K562 (cell line): Measurements from ENCODE around the gene NDUFV2. TPM values are rescaled to one million over a fixed set of nuclear protein-coding genes. Genes with fewer than 3 reads are reported as not detected.

Experiments
- ADNP ChIP-seq: fragments of 200-800 bp; sonication (Bioruptor generic); IDR thresholded peaks from 2 replicates; pipeline ENCODE4 v1.6.1; 2016; ENCODE audit warnings: missing genetic modification characterization, missing compliant biosample characterization
- MBD1 ChIP-seq: fragments of 250-450 bp; sonication (Bioruptor Pico); IDR thresholded peaks from 2 replicates; pipeline ENCODE4 v1.8.0; 2022; ENCODE audit warnings: inconsistent platforms
- MITF ChIP-seq: IDR thresholded peaks from 2 replicates; pipeline ENCODE4 v1.6.1; 2014; ENCODE audit warnings: antibody characterized with exemption
- PHB2 ChIP-seq: fragments of 450-650 bp; IDR thresholded peaks from 2 replicates; pipeline ENCODE4 v1.6.1; 2017; ENCODE audit warnings: low read depth
- POLR3G ChIP-seq: IDR thresholded peaks from 2 replicates; pipeline ENCODE4 v1.6.1; 2011; ENCODE audit not compliant: insufficient read length, insufficient replicate concordance; ENCODE audit errors: extremely low read depth
- ZNF133 ChIP-seq: fragments of 250-450 bp; sonication (Bioruptor Pico); IDR thresholded peaks from 2 replicates; pipeline ENCODE4 v1.4.0; 2020; ENCODE audit warnings: mild to moderate bottlenecking
- ZNF146 ChIP-seq: IDR thresholded peaks from one replicate; pipeline ENCODE4 v1.6.1; 2018; ENCODE audit warnings: missing compliant biosample characterization; ENCODE audit not compliant: unreplicated experiment
- ZNF263 ChIP-seq: sonication (generic); formaldehyde crosslinking; IDR thresholded peaks from 2 replicates; pipeline ENCODE4 v1.8.0; 2022; ENCODE audit warnings: mild to moderate bottlenecking, missing genetic modification reagents, borderline replicate concordance
- ZNF445 ChIP-seq: fragments of 250-450 bp; sonication (Bioruptor Pico); IDR thresholded peaks from 2 replicates; pipeline ENCODE4 v1.4.0; 2020; ENCODE audit warnings: low read depth, mild to moderate bottlenecking, moderate library complexity
- ZNF644 ChIP-seq: fragments of 200-800 bp; sonication (Bioruptor generic); IDR thresholded peaks from 2 replicates; pipeline ENCODE4 v1.6.1; 2016; ENCODE audit warnings: low read depth, missing genetic modification characterization, missing compliant biosample characterization
- polyA plus RNA-seq, 8 experiments: library from polyadenylated mRNA; depleted of rRNA in 4 of 8; stranded (reverse) in 5 of 8; unstranded in 3 of 8; fragments of >200 nt; fragmentation: Nextera tagmentation in 2 of 8; fragmentation: Illumina TruSeq in 1 of 8; extraction: Ambion mirVana in 2 of 8; extraction: Trizol in 1 of 8; gene quantifications; 2 replicates each; pipeline versions ENCODE4 v1.2.1 to v1.2.3, GENCODE V29; 2011 to 2014; ENCODE audit warnings: inconsistent platforms in 1 of 8, missing spikeins in 1 of 8
- total RNA-seq, 7 experiments: library from RNA; depleted of rRNA in 6 of 7; stranded (reverse); fragments of >200 nt in 6 of 7; fragmentation: Illumina TruSeq in 2 of 7; extraction: Trizol in 2 of 7; gene quantifications; 2 replicates each; pipeline versions ENCODE4 v1.2.1 to v1.2.3, GENCODE V29; 2011 to 2021; ENCODE audit warnings: low replicate concordance in 1 of 7
- TF ChIP-seq, protein P1 (sequence below): fragments of 450-650 bp; IDR thresholded peaks from 2 replicates; pipeline ENCODE4 v1.6.1; 2016; ENCODE audit warnings: mild to moderate bottlenecking, moderate library complexity

The NDUFV2 gene
- total and polyA plus RNA-seq, 9 of the 15 experiments (the other 6 are each of a cell fraction or from before 2014, with no cell fraction given) = 213 to 550 (median 384) TPM

GRCh38 chr18:9137168-9138066 is 34.9 kb downstream of the NDUFV2 start (continued):
- TF ChIP-seq, protein P1, sequence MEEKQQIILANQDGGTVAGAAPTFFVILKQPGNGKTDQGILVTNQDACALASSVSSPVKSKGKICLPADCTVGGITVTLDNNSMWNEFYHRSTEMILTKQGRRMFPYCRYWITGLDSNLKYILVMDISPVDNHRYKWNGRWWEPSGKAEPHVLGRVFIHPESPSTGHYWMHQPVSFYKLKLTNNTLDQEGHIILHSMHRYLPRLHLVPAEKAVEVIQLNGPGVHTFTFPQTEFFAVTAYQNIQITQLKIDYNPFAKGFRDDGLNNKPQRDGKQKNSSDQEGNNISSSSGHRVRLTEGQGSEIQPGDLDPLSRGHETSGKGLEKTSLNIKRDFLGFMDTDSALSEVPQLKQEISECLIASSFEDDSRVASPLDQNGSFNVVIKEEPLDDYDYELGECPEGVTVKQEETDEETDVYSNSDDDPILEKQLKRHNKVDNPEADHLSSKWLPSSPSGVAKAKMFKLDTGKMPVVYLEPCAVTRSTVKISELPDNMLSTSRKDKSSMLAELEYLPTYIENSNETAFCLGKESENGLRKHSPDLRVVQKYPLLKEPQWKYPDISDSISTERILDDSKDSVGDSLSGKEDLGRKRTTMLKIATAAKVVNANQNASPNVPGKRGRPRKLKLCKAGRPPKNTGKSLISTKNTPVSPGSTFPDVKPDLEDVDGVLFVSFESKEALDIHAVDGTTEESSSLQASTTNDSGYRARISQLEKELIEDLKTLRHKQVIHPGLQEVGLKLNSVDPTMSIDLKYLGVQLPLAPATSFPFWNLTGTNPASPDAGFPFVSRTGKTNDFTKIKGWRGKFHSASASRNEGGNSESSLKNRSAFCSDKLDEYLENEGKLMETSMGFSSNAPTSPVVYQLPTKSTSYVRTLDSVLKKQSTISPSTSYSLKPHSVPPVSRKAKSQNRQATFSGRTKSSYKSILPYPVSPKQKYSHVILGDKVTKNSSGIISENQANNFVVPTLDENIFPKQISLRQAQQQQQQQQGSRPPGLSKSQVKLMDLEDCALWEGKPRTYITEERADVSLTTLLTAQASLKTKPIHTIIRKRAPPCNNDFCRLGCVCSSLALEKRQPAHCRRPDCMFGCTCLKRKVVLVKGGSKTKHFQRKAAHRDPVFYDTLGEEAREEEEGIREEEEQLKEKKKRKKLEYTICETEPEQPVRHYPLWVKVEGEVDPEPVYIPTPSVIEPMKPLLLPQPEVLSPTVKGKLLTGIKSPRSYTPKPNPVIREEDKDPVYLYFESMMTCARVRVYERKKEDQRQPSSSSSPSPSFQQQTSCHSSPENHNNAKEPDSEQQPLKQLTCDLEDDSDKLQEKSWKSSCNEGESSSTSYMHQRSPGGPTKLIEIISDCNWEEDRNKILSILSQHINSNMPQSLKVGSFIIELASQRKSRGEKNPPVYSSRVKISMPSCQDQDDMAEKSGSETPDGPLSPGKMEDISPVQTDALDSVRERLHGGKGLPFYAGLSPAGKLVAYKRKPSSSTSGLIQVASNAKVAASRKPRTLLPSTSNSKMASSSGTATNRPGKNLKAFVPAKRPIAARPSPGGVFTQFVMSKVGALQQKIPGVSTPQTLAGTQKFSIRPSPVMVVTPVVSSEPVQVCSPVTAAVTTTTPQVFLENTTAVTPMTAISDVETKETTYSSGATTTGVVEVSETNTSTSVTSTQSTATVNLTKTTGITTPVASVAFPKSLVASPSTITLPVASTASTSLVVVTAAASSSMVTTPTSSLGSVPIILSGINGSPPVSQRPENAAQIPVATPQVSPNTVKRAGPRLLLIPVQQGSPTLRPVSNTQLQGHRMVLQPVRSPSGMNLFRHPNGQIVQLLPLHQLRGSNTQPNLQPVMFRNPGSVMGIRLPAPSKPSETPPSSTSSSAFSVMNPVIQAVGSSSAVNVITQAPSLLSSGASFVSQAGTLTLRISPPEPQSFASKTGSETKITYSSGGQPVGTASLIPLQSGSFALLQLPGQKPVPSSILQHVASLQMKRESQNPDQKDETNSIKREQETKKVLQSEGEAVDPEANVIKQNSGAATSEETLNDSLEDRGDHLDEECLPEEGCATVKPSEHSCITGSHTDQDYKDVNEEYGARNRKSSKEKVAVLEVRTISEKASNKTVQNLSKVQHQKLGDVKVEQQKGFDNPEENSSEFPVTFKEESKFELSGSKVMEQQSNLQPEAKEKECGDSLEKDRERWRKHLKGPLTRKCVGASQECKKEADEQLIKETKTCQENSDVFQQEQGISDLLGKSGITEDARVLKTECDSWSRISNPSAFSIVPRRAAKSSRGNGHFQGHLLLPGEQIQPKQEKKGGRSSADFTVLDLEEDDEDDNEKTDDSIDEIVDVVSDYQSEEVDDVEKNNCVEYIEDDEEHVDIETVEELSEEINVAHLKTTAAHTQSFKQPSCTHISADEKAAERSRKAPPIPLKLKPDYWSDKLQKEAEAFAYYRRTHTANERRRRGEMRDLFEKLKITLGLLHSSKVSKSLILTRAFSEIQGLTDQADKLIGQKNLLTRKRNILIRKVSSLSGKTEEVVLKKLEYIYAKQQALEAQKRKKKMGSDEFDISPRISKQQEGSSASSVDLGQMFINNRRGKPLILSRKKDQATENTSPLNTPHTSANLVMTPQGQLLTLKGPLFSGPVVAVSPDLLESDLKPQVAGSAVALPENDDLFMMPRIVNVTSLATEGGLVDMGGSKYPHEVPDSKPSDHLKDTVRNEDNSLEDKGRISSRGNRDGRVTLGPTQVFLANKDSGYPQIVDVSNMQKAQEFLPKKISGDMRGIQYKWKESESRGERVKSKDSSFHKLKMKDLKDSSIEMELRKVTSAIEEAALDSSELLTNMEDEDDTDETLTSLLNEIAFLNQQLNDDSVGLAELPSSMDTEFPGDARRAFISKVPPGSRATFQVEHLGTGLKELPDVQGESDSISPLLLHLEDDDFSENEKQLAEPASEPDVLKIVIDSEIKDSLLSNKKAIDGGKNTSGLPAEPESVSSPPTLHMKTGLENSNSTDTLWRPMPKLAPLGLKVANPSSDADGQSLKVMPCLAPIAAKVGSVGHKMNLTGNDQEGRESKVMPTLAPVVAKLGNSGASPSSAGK = no peak
- 0 out of 2 replicates have a peak, but pooled peaks have one; percentile 8 for TF ChIP-seq ZNF644 (tag)
- TF ChIP-seq MITF = no peak
- TF ChIP-seq ZNF146 (CRISPR knock-in tag) = no peak
- TF ChIP-seq MBD1 (CRISPR knock-in tag) = no peak
- peak; percentile 35; the same call in 1 of the 2 replicates for TF ChIP-seq ZNF263 (CRISPR knock-in tag)
- TF ChIP-seq PHB2 = no peak
- TF ChIP-seq ADNP (tag) = no peak
- TF ChIP-seq ZNF445 (CRISPR knock-in tag) = no peak
- no peak for TF ChIP-seq POLR3G
- TF ChIP-seq ZNF133 (CRISPR knock-in tag) = no peak
